ACC112 (cell line): ENCODE results near the gene RAD51B.

ENCODE experiments used
- H2AFZ ChIP-seq: fragments of 200-600 bp; sonication (generic); one replicate; pipeline ENCODE4 v1.6.0; 2017; ENCODE audit warnings: antibody characterized with exemption, low read length; ENCODE audit not compliant: unreplicated experiment
- H3K27ac ChIP-seq: fragments of 200-600 bp; sonication (generic); 2 replicates; pipeline ENCODE4 v1.5.1; 2014; ENCODE audit warnings: low read depth, mild to moderate bottlenecking, antibody characterized with exemption, low read length, moderate library complexity
- H3K27me3 ChIP-seq: fragments of 200-600 bp; sonication (generic); 2 replicates; pipeline ENCODE4 v1.6.1; 2014; ENCODE audit warnings: mild to moderate bottlenecking, antibody characterized with exemption, low read length, moderate library complexity, mixed read lengths; ENCODE audit not compliant: insufficient read depth
- H3K36me3 ChIP-seq: fragments of 200-600 bp; sonication (generic); 2 replicates; pipeline ENCODE4 v1.6.1; 2016; ENCODE audit warnings: mild to moderate bottlenecking, antibody characterized with exemption, low read length, moderate library complexity, mixed read lengths; ENCODE audit not compliant: insufficient read depth
- H3K4me1 ChIP-seq: fragments of 200-600 bp; sonication (generic); one replicate; pipeline ENCODE4 v1.6.1; 2016; ENCODE audit warnings: low read length, mixed read lengths; ENCODE audit not compliant: insufficient read depth, unreplicated experiment, control insufficient read depth
- H3K4me3 ChIP-seq: fragments of 200-600 bp; sonication (generic); 2 replicates; pipeline ENCODE4 v1.5.1; 2014; ENCODE audit warnings: mild to moderate bottlenecking, low read depth, low read length
- H3K79me2 ChIP-seq: fragments of 200-600 bp; sonication (generic); one replicate; pipeline ENCODE4 v1.6.0; 2016; ENCODE audit warnings: low read length; ENCODE audit not compliant: control insufficient read depth, unreplicated experiment, insufficient read depth

RAD51B gene

GRCh38 chr14:68630611-68631393, 811.2 kb downstream of the RAD51B start:
- H3K27me3 ChIP-seq = no peaks in the 10 kb centered on the region
- no peak overlapping the region for H3K27ac ChIP-seq

GRCh38 chr14:68631394-68632053, 811.9 kb downstream of the RAD51B start:
- Histone ChIP-seq H3K79me2 (no peaks in the 10 kb centered on the region), H3K27me3 (no peaks in the 10 kb centered on the region), H2AFZ (no peak overlapping the region), H3K4me1 (no peaks in the 10 kb centered on the region), H3K4me3 (no peak overlapping the region), H3K27ac (no peak overlapping the region), H3K36me3 (no peaks in the 10 kb centered on the region)

More at GRCh38 chr14:68630611-68631393, 811.2 kb downstream of the RAD51B start:
- Histone ChIP-seq H3K79me2 (no peaks in the 10 kb centered on the region), H3K4me3 (no peak overlapping the region), H2AFZ (no peak overlapping the region), H3K4me1 (no peaks in the 10 kb centered on the region), H3K36me3 (no peaks in the 10 kb centered on the region)

- Histone ChIP-seq H3K27me3 (no peaks in the 10 kb centered on the region), H2AFZ (no peak overlapping the region), H3K4me1 (no peaks in the 10 kb centered on the region), H3K4me3 (no peak overlapping the region), H3K79me2 (no peaks in the 10 kb centered on the region), H3K27ac (no peak overlapping the region), H3K36me3 (no peaks in the 10 kb centered on the region)
These were observed 812.7 kb downstream of the RAD51B start for GRCh38 chr14:68632054-68632895.

GRCh38 chr14:68633131-68633991, 813.8 kb downstream of the RAD51B start:
- Histone ChIP-seq H3K79me2 (no peaks in the 10 kb centered on the region), H3K4me3 (no peak overlapping the region), H3K4me1 (peaks cover 7% of the 10 kb centered on the region), H2AFZ (no peak overlapping the region), H3K27ac (no peak overlapping the region), H3K27me3 (no peaks in the 10 kb centered on the region), H3K36me3 (no peaks in the 10 kb centered on the region)

GRCh38 chr14:68634332-68634731, 814.8 kb downstream of the RAD51B start:
- no peaks in the 10 kb centered on the region for H3K36me3 ChIP-seq
- H3K4me3 ChIP-seq = no peak overlapping the region
- no peaks in the 10 kb centered on the region for H3K27me3 ChIP-seq
- no peak overlapping the region for H3K27ac ChIP-seq
- no peak overlapping the region for H2AFZ ChIP-seq
- peaks cover 7% of the 10 kb centered on the region for H3K4me1 ChIP-seq
- H3K79me2 ChIP-seq = no peaks in the 10 kb centered on the region

GRCh38 chr14:68634874-68635595, 815.5 kb downstream of the RAD51B start:
- Histone ChIP-seq H3K4me1 (peaks cover 7% of the 10 kb centered on the region), H3K27me3 (no peaks in the 10 kb centered on the region), H2AFZ (no peak overlapping the region), H3K79me2 (no peaks in the 10 kb centered on the region), H3K27ac (no peak overlapping the region), H3K36me3 (no peaks in the 10 kb centered on the region), H3K4me3 (no peak overlapping the region)

GRCh38 chr14:68636597-68636996, 817.0 kb downstream of the RAD51B start:
- Histone ChIP-seq H3K27me3 (no peaks in the 10 kb centered on the region), H3K27ac (no peak overlapping the region), H3K79me2 (no peaks in the 10 kb centered on the region), H3K4me3 (no peak overlapping the region), H3K4me1 (peaks cover 7% of the 10 kb centered on the region), H3K36me3 (peaks cover 6% of the 10 kb centered on the region; the same call in 1 of the 2 replicates), H2AFZ (no peak overlapping the region)

GRCh38 chr14:68637106-68638021, 817.8 kb downstream of the RAD51B start:
- Histone ChIP-seq H3K27me3 (no peaks in the 10 kb centered on the region), H3K4me1 (peaks cover 7% of the 10 kb centered on the region), H3K79me2 (no peaks in the 10 kb centered on the region), H3K4me3 (no peak overlapping the region), H2AFZ (no peak overlapping the region), H3K27ac (no peak overlapping the region), H3K36me3 (peaks cover 6% of the 10 kb centered on the region; the same call in 1 of the 2 replicates)
